Ishikawa (cell line): Measurements from ENCODE around the gene NAA38.

Source experiments
- CREB1 ChIP-seq: IDR thresholded peaks from 2 replicates; pipeline ENCODE4 v1.6.1; 2012; ENCODE audit warnings: low read depth
- FOXM1 ChIP-seq: IDR thresholded peaks from 2 replicates; pipeline ENCODE4 v1.6.1; 2012; ENCODE audit warnings: low read depth, borderline replicate concordance
- NFIC ChIP-seq: IDR thresholded peaks from 2 replicates; pipeline ENCODE4 v1.6.1; 2012
- TEAD4 ChIP-seq: IDR thresholded peaks from 2 replicates; pipeline ENCODE4 v1.6.1; 2012

DNA sequence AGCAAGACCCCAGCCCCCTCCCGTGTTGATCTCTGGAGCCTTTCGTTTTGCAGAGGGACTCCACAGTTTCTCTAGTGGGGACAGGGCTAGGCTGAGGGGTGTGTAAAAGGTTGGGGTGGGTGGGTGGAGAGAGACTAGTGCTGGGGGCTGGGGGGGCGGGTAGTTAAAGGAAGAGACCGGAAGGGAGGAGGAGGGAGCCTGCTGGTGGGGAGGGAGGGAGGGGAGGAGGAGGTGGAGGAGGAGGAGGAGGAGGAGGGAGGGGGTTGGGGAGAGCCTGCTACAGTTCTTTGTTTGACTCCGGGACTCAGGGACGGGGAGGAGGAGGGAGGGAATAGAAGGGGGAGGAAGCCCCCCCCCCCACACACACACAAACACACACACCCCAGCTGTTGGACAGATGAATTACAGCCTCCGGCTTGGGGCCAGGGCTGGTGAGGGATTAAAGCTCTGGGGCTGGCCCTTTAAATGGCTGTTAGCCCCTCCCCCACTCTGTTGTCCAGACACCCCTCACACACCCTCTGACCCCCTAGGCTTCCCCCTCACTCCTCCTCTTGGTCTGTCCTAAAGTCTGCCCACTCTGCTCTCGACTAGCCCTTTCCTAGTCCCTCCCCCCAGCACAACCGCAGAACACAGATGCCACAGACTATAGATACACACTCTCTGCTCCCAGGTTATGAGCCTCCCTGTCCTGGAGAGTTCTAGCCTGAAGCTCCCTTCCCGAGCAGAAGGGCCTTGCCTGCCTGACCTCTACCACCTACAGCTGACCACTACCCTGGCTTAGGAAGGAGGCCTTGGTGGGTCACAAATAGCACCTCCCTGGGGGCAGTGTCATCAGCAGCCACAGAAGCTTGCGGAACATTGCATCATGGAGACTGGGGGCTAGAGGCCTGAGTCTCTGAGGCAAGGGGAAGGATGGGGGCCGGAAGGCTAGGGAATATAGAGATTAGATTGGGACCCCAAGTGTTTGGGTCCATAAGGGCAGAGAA, 19.0 kb downstream of the NAA38 start:
- TF ChIP-seq TEAD4 (no peak), NFIC (no peak), CREB1 (no peak), FOXM1 (no peak)
